Body of pancreas (tissue), 4 donors: ENCODE data around the gene ATP2B2. TPM values are rescaled to one million over a fixed set of nuclear protein-coding genes. Genes with fewer than 3 reads are reported as not detected.

Source experiments
- ATAC-seq: fragments of 150-250 bp; one replicate; pipeline ENCODE4 v1.9.1; 2016
- DNase-seq, 4 donors: peaks; one replicate each; pipeline ENCODE4 v3.0.0-alpha.2; 2019
- H3K27ac ChIP-seq, 4 donors: fragments of 200-600 bp; sonication (generic); 1 replicate in 3 of 4; 2 replicates in 1 of 4; pipeline versions ENCODE4 v1.5.1 to v1.6.1; 2016 to 2019; ENCODE audit warnings: mild to moderate bottlenecking in 1 of 4, mixed read lengths in 1 of 4, moderate library complexity in 1 of 4
- H3K27me3 ChIP-seq, 2 donors: fragments of 200-600 bp; sonication (generic); one replicate each; pipeline ENCODE4 v1.6.0; 2016; ENCODE audit warnings: mild to moderate bottlenecking in 1 of 2
- H3K36me3 ChIP-seq, 2 donors: fragments of 200-600 bp; sonication (generic); replicated peaks in 1 of 2; 2 replicates each; pipeline ENCODE4 v1.5.1; 2016; ENCODE audit warnings: low read depth in 2 of 2; ENCODE audit not compliant: insufficient read depth in 1 of 2
- H3K4me1 ChIP-seq: fragments of 200-600 bp; sonication (generic); one replicate; pipeline ENCODE4 v1.6.0; 2016
- H3K4me3 ChIP-seq, 2 donors: fragments of 200-600 bp; sonication (generic); 1 replicate in 1 of 2; 2 replicates in 1 of 2; pipeline ENCODE4 v1.5.1; 2016 to 2019
- H3K9me3 ChIP-seq, 3 donors: fragments of 200-600 bp; sonication (generic); 1 replicate in 2 of 3; 2 replicates in 1 of 3; pipeline ENCODE4 v1.5.1; 2016
- POLR2A ChIP-seq, 3 donors: fragments of 450-650 bp; IDR thresholded peaks; one replicate each; pipeline ENCODE4 v1.6.1; 2016; ENCODE audit warnings: antibody characterized with exemption in 3 of 3, mild to moderate bottlenecking in 2 of 3
- WGBS, 2 donors: methylation state at CpG; one replicate each; pipeline ENCODE4 v1.1.5; 2017; 5-methylcytosine and 5-hydroxymethylcytosine counted together
- intact Hi-C: fragments of 100-400 bp; cut with DNase I; formaldehyde crosslinking; loops from one replicate; pipeline ENCODE4 v1.15.1; 2023
- total RNA-seq, 2 donors: library from RNA; depleted of rRNA; stranded (reverse); fragments of >200 nt; gene quantifications; one replicate each; pipeline ENCODE4 v1.1.0, GENCODE V29; 2016
- TF ChIP-seq, protein P1 (sequence below), 7 experiments: fragments of 450-650 bp in 4 of 7; fragments of 200-600 bp in 3 of 7; sonication (generic) in 3 of 7; IDR thresholded peaks; one replicate each; pipeline ENCODE4 v1.5.1; 2016 to 2019; ENCODE audit warnings: antibody characterized with exemption in 7 of 7

ATP2B2 gene
- total RNA-seq, 2 donors from 2014 or later = 0.52 TPM; not detected in 1

DNA sequence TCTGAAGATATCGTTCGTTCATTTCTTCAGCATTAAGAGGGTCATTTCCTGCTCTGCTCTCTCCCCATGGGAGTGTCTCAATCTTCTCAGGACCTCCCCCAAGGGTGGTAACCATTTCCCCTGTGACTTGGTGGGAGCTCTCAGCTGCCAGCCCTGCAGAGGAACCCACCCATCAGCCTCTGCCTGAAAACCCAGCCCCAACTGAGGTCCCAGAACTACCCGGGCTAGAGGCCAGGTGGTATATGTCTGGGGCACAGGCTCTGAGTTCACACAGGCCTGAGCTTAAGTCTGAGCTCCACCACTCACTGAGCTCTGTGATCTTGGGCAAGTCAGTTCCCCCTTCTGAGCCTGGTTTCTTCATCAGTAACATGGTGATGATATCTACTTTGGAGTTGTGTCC, 10.0 kb upstream of the ATP2B2 start:
- Histone ChIP-seq H3K4me3 (no peak overlapping the region), H3K9me3 (no peaks in the 10 kb centered on the region), H3K4me1 (peaks cover 10% of the 10 kb centered on the region), H3K36me3 (no peaks in the 10 kb centered on the region), H3K27me3 (no peaks in the 10 kb centered on the region), H3K27ac (no peak overlapping the region)
- intact Hi-C loops = no loop called here
- ATAC-seq (no peak), DNase-seq (no peak)
- WGBS, 2 donors = 80 to 92% methylated on average over 3 of the region's 3 CpGs
- TF ChIP-seq, protein P1, sequence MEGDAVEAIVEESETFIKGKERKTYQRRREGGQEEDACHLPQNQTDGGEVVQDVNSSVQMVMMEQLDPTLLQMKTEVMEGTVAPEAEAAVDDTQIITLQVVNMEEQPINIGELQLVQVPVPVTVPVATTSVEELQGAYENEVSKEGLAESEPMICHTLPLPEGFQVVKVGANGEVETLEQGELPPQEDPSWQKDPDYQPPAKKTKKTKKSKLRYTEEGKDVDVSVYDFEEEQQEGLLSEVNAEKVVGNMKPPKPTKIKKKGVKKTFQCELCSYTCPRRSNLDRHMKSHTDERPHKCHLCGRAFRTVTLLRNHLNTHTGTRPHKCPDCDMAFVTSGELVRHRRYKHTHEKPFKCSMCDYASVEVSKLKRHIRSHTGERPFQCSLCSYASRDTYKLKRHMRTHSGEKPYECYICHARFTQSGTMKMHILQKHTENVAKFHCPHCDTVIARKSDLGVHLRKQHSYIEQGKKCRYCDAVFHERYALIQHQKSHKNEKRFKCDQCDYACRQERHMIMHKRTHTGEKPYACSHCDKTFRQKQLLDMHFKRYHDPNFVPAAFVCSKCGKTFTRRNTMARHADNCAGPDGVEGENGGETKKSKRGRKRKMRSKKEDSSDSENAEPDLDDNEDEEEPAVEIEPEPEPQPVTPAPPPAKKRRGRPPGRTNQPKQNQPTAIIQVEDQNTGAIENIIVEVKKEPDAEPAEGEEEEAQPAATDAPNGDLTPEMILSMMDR (IDR thresholded peaks at IDR 0.05) = no peak
- no peak for TF ChIP-seq POLR2A (IDR thresholded peaks at IDR 0.05)

DNA sequence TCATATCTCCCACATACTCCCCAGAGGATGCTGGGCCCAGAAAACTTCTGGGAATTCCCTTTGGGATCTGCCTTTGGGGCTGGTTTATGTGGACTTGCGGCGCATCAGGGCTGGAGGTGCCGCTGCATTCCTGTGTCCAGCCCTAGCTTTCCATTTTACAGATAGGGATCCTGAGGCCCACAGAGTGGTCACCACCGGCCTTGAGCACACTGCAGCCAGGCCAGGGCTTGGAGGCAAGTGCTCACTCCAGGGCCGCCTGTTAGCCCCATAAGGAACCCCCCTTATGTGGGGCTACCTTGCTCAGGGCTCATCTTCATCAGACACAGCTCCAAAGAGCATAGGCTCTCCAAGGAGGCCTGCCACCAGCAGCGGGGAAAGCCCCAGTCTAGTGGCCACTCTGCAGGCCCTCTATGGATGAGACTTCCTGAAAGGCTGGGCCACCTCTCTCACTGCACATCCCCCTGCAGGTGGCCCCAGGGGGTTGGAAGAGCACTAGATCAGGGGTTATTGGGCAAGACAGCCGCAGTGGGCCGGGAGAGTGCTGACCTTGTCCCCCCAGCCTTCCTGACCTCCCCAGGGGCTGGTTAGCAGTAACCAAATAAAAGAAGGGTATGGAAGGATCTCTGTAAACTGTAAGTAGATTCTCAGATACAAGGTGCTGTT, 9.2 kb upstream of the ATP2B2 start:
- DNase-seq (no peak), ATAC-seq (no peak)
- Histone ChIP-seq H3K36me3 (no peaks in the 10 kb centered on the region), H3K4me1 (peaks cover 10% of the 10 kb centered on the region), H3K27ac (no peak overlapping the region), H3K4me3 (no peak overlapping the region), H3K9me3 (no peaks in the 10 kb centered on the region), H3K27me3 (no peaks in the 10 kb centered on the region)
- intact Hi-C loops = no loop called here
- no peak for TF ChIP-seq POLR2A (IDR thresholded peaks at IDR 0.05)
- TF ChIP-seq, protein P1 (IDR thresholded peaks at IDR 0.05) = no peak
- WGBS, 2 donors = 75 to 88% methylated on average over 4 to 8 of the region's 8 CpGs

DNA sequence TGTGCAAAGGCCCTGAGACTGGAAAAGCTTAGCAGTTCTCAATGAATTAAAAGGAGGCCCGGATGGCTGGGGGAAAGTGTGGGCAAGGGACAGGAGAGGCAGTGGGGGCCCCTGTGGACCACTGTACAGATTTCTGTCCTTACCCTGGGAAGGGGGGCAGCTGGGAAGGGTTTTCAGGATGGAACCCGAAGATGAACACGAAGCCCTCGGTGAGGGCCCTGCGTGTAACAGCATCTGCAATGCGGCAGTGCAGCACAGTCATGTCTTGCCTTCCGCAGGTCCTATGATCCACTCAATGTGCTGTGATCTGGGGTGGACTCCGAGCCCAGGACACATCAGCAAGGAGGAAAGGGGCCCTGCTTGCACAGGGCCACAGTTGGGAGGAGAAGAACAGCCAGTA, 7.9 kb upstream of the ATP2B2 start:
- H3K4me3 ChIP-seq = no peak overlapping the region
- H3K9me3 ChIP-seq = no peaks in the 10 kb centered on the region
- peaks cover 20% of the 10 kb centered on the region for H3K4me1 ChIP-seq
- TF ChIP-seq POLR2A (IDR thresholded peaks at IDR 0.05) = no peak
- H3K27ac ChIP-seq = no peak overlapping the region
- intact Hi-C loops = no loop called here
- ATAC-seq (no peak), DNase-seq (no peak)
- no peaks in the 10 kb centered on the region for H3K27me3 ChIP-seq
- WGBS, 2 donors = 90 to 92% methylated on average over 7 to 8 of the region's 8 CpGs
- H3K36me3 ChIP-seq = no peaks in the 10 kb centered on the region

GRCh38 chr3:10512687-10513086, 7.3 kb upstream of the ATP2B2 start:
- H3K4me1 ChIP-seq = peaks cover 23% of the 10 kb centered on the region
- no peak for DNase-seq
- intact Hi-C loops = no loop called here
- H3K9me3 ChIP-seq = no peaks in the 10 kb centered on the region
- no peak for TF ChIP-seq POLR2A (IDR thresholded peaks at IDR 0.05)
- TF ChIP-seq, protein P1 (IDR thresholded peaks at IDR 0.05) = no peak
- no peaks in the 10 kb centered on the region for H3K27me3 ChIP-seq
- H3K27ac ChIP-seq = no peak overlapping the region
- H3K4me3 ChIP-seq = no peak overlapping the region
- no peaks in the 10 kb centered on the region for H3K36me3 ChIP-seq
- 76 to 87% methylated on average over 6 of the region's 6 CpGs for WGBS, 2 donors
- no peak for ATAC-seq

DNA sequence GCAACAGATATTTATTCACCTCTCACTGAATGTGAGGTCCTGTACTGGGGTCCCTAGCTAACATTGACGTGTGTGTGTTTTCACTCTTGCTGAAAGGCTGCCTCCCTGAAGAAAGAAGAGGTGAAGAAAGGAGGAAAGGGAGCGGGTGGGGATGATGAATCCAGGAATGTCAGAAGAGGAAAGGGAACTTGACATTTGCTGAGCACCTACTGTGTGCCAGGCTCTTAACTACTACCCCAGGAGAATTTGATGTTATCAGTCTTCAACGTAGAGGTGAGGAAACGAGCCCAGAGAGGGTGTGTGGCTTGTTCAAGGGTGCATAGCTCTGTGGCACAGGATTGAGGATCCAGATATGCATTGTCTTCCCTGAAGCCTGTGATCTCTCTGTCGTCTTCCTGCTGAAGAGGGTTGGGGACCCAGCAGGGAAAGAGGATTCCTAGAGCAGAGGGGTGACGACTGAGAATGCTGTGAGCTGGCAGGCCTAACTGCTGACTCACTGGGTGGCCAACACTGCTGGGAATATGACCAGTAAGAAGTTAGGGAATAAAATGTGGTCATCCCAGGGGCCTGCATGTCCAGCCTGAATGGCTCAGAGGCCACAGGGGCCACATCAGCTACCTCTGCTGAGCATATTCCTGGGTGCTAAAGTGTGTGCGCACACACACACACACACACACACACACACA, 6.6 kb upstream of the ATP2B2 start:
- Histone ChIP-seq H3K4me1 (peaks cover 16% of the 10 kb centered on the region), H3K27me3 (no peaks in the 10 kb centered on the region), H3K4me3 (no peak overlapping the region), H3K27ac (no peak overlapping the region), H3K9me3 (no peaks in the 10 kb centered on the region), H3K36me3 (no peaks in the 10 kb centered on the region)
- TF ChIP-seq POLR2A (IDR thresholded peaks at IDR 0.05) = no peak
- TF ChIP-seq, protein P1 (IDR thresholded peaks at IDR 0.05) = no peak
- no peak for DNase-seq
- 76 to 77% methylated on average over 7 of the region's 7 CpGs for WGBS, 2 donors
- intact Hi-C loops = no loop called here
- no peak for ATAC-seq
